ENCODE data around the gene ELOVL6. TPM values are rescaled to one million over a fixed set of nuclear protein-coding genes. Genes with fewer than 3 reads are reported as not detected.

Gene ELOVL6
- total RNA-seq, 2 donors from 2014 or later = 1.1 TPM

DNA sequence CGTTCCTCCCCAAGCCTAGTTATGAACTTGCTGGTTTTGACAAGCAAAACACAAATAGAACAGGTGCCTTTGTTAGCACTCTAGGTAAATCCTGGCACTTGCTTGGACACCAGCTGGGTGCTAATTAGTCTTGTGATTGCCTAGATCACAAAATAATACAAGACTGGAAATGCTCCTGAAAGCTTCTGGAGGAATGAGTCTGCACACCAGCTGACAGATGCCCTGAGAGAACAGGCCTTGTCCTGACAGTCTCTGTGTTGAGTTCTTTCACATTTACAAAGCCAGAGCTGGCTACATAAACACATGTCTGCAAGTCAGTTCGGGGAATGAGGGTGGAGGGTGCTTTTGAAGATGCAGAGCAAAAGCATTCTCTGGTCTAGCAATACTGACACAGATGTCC is 93.8 kb downstream of the ELOVL6 start:
- H3K9me3 ChIP-seq = no peaks in the 10 kb centered on the region
- no peaks in the 10 kb centered on the region for H3K36me3 ChIP-seq
- H3K27ac ChIP-seq = no peak overlapping the region
- TF ChIP-seq, protein P1, sequence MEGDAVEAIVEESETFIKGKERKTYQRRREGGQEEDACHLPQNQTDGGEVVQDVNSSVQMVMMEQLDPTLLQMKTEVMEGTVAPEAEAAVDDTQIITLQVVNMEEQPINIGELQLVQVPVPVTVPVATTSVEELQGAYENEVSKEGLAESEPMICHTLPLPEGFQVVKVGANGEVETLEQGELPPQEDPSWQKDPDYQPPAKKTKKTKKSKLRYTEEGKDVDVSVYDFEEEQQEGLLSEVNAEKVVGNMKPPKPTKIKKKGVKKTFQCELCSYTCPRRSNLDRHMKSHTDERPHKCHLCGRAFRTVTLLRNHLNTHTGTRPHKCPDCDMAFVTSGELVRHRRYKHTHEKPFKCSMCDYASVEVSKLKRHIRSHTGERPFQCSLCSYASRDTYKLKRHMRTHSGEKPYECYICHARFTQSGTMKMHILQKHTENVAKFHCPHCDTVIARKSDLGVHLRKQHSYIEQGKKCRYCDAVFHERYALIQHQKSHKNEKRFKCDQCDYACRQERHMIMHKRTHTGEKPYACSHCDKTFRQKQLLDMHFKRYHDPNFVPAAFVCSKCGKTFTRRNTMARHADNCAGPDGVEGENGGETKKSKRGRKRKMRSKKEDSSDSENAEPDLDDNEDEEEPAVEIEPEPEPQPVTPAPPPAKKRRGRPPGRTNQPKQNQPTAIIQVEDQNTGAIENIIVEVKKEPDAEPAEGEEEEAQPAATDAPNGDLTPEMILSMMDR (IDR thresholded peaks at IDR 0.05) = no peak
- no peaks in the 10 kb centered on the region for H3K27me3 ChIP-seq
- no peak for DNase-seq (ENCODE audit: low spot score)
- H3K4me3 ChIP-seq = no peak overlapping the region
- H3K4me1 ChIP-seq = peaks cover 0 to 5% of the 10 kb centered on the region in 2 donors

DNA sequence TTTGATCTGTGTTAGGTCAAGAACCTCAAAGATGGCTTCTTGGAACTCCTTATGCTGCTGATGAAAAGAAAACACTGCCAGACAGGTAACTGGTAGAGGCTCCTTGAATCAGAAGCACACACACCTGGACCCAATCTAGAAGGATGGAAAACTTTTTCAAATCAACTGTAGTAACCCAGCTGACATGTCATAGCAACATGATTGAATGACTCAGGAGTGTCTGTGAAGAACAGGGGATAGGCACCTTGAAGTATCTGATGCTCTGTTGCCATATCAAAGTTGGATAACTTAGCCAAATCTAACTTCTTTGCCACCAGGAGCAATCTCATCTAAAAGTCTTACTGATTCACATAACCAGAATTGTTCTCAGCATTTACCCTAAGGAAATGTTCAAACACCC is 98.8 kb downstream of the ELOVL6 start:
- TF ChIP-seq, protein P1 (IDR thresholded peaks at IDR 0.05) = no peak
- no peak overlapping the region for H3K27ac ChIP-seq
- H3K27me3 ChIP-seq = no peaks in the 10 kb centered on the region
- H3K4me1 ChIP-seq = no peaks in the 10 kb centered on the region
- H3K9me3 ChIP-seq = no peaks in the 10 kb centered on the region
- no peak for DNase-seq (ENCODE audit: low spot score)
- H3K36me3 ChIP-seq = no peaks in the 10 kb centered on the region
- H3K4me3 ChIP-seq = no peak overlapping the region

DNA sequence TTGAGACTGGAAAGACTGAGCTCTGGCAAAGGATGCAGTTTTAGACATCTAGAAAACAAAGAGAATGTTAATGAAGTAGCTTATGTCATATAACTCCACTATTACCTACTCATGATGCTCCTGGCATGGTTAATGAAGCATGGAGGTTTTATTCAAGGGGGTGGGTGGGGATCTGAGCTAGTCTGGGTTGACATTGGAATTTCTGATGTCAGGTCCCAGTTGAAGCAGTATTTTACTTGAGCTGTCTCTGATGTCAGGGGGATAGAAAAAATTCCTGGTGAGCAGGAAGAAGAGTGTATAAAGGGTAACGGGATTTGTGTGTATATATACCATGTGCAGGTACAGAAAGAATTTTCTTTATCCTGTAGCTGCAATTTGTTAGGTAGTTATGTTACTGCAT is 102.0 kb downstream of the ELOVL6 start:
- no peaks in the 10 kb centered on the region for H3K27me3 ChIP-seq

DNA sequence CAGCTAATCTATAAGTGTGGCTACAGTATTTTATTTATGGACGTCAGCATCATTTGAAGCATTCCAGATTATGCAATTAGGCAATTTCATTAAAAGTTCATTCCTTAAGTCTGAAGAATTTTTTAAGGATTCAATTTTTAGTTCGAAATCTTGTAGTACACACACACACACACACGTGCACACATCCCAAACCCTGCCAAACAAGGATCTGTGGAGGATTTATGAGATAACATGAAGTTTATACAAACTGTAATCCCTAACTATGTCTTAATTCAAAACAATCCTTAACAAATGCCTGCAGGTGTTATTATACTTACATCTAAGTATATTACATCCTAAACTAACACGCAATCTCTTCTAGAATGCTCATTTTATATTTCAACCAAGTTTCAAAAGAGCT is 105.8 kb downstream of the ELOVL6 start:
- Histone ChIP-seq H3K9me3 (no peaks in the 10 kb centered on the region), H3K36me3 (no peaks in the 10 kb centered on the region), H3K4me3 (no peak overlapping the region), H3K4me1 (peaks cover 0 to under 1% of the 10 kb centered on the region in 2 donors), H3K27ac (no peak overlapping the region), H3K27me3 (no peaks in the 10 kb centered on the region)
- TF ChIP-seq, protein P1 (IDR thresholded peaks at IDR 0.05) = no peak
- no peak for DNase-seq (ENCODE audit: low spot score)

More for the DNA sequence above, 102.0 kb downstream of the ELOVL6 start:
- no peak overlapping the region for H3K4me3 ChIP-seq
- H3K36me3 ChIP-seq = no peaks in the 10 kb centered on the region
- TF ChIP-seq, protein P1 (IDR thresholded peaks at IDR 0.05) = no peak
- DNase-seq (ENCODE audit: low spot score) = no peak
- no peaks in the 10 kb centered on the region for H3K9me3 ChIP-seq
- H3K27ac ChIP-seq = no peak overlapping the region
- no peaks in the 10 kb centered on the region for H3K4me1 ChIP-seq

DNA sequence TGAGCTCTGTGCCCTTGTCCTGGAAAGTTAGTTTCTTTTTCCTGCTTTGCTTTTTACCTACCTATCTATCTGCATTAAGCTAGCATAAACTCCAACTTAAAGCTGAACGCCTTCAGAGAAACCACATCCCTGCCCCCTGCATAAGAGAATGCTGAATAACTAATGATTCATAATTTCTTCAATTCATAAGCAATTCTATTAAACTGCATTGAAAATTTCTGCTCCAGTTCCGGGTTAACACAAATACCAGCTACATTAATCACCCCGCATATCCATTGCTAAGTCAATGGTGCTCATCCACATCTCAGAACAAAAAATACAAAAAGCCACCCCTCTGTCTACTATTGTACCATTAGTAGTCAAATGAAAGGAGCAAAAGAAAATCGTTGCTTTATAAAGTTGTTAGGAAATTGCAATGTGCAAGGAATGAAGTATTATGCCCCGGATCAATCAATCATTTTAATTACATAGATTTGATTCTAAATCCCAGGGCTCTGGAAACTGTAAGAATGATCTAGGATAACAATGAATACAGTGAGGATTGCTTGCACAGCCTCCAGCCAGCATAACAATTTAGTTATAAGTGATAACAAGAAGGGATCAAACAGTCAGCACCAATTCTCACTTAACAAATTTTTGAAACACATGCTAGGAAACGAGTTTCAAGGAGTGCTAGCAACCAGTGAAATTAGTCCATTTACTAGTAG is 106.8 kb downstream of the ELOVL6 start:
- no peaks in the 10 kb centered on the region for H3K36me3 ChIP-seq
- H3K27me3 ChIP-seq = no peaks in the 10 kb centered on the region
- H3K4me1 ChIP-seq = peaks cover 0 to 9% of the 10 kb centered on the region in 2 donors
- DNase-seq (ENCODE audit: low spot score) = no peak
- no peak overlapping the region for H3K4me3 ChIP-seq
- TF ChIP-seq, protein P1 (IDR thresholded peaks at IDR 0.05) = no peak
- no peak overlapping the region for H3K27ac ChIP-seq
- H3K9me3 ChIP-seq = no peaks in the 10 kb centered on the region

DNA sequence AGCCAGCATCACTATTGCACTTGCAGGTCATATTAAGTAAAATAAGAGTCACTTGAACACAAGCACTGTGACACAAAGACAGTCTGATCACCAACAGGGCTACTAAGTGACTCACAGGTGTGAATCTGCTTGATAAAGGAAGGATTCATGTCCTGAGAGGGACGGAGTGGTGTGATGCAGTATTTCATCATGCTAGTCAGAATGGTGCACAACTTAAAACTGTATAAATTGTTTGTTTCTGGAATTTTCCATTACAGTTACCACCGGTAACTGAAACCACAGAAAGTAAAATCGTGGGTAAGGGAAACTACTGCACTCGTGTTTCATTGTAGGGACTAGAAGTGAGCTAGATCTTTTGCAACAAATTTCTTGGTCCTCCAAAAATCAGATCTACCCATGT is 109.7 kb downstream of the ELOVL6 start:
- Histone ChIP-seq H3K36me3 (no peaks in the 10 kb centered on the region), H3K4me1 (peaks cover 0 to 15% of the 10 kb centered on the region in 2 donors), H3K4me3 (no peak overlapping the region), H3K27me3 (no peaks in the 10 kb centered on the region), H3K9me3 (no peaks in the 10 kb centered on the region), H3K27ac (no peak overlapping the region)
- no peak for DNase-seq (ENCODE audit: low spot score)
- TF ChIP-seq, protein P1 (IDR thresholded peaks at IDR 0.05) = no peak

Measured in right atrium auricular region (tissue), 2 donors.